GM11168 (cell line): ENCODE measurements around the gene ITGB2.

ENCODE experiments used
- in situ Hi-C: fragments of 300-500 bp; cut with MboI; formaldehyde crosslinking; loops from one replicate; pipeline ENCODE4 v1.12.0; 2022; ENCODE audit warnings: low sequenced_read_pairs; ENCODE audit not compliant: unreplicated experiment

Gene ITGB2

DNA sequence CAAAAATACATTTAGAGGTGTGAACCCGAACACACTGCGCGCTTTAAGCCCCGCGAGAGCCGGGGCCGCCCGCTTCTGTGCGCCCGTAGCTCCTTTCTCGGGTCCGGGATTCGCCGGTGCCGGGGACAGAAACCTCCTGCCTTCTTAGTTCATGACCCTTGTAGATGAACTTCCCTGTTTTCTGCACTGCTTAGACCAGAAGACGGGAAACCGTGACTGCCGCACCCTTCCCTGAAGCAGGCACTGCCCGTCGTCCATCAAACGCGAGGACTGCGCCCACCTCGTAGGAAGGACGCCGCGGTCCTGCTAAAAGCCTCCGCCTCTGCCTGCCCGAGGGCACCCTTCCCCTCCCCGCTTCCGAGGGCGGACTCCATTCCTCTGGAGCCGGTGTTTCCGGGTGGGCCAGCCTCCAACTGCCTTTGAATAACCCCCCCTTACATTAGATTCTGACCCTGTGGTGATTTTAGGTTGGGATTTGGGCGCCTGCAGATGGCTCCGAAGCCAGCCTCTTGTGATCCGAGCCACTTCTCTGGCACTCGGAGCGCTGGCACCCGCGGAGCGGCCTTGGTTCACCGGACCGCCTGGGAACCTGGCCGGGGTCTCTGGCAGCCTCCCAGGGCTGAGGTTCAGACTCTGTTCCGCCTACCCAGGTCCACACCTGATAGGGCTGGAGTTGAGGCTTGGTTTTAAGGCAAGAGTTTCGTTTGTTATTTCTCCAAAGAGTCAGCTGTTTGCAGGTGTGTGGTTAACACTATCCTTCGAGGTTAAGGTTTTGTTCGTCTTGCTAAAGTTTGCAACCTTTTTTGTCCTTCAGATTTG lies 46.0 kb downstream of the ITGB2 start:
- in situ Hi-C loops: no loop called here

DNA sequence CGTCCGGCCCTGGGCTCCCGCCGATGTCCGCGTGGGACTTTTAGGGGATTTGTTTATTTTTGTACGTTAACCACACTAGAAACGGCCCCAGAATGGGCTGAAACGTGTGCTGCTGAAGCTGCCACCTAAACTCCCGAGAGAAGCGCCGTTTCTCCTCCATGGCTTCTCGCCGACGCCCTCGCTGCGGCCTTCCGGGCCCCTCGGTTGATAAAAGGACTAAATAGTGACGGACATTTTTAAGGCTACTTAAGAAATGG lies 46.5 kb downstream of the ITGB2 start:
- in situ Hi-C loops: no loop called here

- in situ Hi-C loops: no loop called here
Observed at GRCh38 chr21:44873356-44874239, 47.1 kb downstream of the ITGB2 start, which contains the start of gene PTTG1IP. TSS of gene PTTG1IP (minus strand) at chr21:44873690. CDS start at chr21:44873616, 74 bp downstream.

- in situ Hi-C loops: no loop called here
Observed at GRCh38 chr21:44872649-44873355, 47.9 kb downstream of the ITGB2 start.

DNA sequence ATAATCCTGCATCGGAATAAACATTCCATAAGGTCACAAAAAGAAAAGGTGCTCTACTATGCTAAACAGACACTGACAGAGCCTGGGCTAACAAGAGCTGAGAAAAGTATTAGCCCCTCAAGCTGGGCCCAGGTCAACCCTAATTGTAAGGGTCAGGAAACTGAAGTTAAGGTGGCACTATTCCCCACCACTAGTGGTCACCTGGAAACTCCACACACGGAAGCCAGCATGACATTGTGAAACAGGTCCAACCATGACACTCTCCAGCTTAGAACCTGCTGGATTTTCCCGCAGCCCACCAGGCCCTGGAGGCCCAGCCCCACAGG lies 48.4 kb downstream of the ITGB2 start:
- in situ Hi-C loops: no loop called here

DNA sequence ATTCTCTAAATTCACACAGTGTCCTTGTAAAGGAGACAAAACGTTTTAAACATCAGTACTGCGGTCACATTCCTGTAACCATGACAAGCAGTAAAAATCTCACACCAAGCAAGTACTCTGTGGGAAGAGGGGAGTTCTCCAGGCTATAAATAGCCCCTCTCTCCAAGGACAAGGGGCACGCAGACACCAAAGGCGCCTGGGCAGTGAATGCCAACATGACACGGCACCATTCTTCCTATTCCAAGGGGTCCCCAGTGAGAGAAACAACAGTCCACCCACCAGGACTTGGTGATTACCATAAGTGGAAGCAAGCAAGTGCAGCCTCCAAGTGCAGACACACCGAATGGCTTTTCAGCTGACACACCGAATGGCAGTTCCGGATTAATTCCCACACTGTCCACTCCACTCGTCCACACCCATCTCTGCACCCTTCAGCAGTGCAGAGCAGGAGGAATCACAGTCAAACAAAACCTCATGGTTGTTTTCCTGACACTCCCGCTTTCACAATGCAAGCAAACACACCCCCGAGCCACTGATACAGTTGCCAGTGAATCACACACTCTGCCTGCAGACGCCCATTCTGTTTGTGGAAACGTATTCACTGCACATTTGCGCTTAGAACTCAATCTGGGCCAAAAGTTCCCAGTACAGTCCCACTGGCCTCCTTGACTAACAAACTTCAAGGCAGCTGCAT lies 49.0 kb downstream of the ITGB2 start:
- in situ Hi-C loops: no loop called here

DNA sequence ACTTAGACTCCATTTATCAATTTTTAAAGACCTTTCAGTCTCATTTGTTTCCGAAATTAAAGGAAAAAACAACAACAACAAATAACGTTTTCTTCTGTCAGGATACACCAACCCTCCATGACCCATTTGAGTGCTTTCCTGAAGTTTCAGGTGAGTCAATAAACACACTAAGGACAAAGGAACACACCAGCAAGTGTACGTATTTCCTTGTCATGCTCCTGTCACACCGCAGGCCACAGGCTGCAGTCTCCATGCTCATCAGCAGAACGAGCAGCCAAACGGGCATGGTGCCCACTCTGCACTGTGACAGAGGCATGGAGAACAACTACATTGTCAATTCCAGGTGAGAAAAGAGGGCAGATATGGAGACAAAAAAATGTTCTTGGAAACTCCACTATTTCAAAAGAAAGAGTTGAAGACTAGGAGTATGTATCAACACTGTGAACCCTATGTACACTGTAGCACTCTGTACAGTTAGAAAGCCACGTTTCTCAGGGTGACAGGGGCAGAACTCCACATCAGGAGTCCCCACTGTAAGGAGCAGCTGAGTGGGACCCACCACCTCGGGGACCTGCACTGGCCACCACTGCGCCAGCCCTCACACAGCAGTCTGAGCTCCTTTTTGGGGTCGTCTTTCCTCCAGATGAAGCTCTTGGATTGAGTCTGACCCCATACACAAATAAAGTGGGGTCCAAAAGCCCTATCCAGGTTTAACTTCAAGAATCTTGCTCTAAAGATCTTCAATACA lies 49.8 kb downstream of the ITGB2 start:
- in situ Hi-C loops: no loop called here

GRCh38 chr21:44869781-44870747 lies 50.6 kb downstream of the ITGB2 start:
- in situ Hi-C loops: no loop called here

DNA sequence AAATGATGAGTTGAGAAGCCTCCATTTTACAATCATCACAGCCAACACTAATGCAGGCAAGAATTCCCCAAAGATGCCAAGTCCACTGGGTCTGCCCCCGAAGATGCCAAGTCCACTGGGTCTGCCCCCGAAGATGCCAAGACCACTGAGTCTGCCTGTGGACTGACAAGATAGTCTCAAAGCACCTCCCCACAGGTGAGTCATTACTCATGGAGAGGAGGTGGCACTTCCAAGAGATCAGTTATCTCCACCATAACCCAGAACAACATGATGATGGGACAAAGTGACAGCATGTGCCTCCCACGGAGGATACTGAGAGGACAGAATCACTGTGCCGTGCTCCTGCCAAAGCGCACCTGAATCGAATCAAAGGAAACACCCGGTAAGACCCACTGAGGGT lies 52.0 kb downstream of the ITGB2 start:
- in situ Hi-C loops: no loop called here

DNA sequence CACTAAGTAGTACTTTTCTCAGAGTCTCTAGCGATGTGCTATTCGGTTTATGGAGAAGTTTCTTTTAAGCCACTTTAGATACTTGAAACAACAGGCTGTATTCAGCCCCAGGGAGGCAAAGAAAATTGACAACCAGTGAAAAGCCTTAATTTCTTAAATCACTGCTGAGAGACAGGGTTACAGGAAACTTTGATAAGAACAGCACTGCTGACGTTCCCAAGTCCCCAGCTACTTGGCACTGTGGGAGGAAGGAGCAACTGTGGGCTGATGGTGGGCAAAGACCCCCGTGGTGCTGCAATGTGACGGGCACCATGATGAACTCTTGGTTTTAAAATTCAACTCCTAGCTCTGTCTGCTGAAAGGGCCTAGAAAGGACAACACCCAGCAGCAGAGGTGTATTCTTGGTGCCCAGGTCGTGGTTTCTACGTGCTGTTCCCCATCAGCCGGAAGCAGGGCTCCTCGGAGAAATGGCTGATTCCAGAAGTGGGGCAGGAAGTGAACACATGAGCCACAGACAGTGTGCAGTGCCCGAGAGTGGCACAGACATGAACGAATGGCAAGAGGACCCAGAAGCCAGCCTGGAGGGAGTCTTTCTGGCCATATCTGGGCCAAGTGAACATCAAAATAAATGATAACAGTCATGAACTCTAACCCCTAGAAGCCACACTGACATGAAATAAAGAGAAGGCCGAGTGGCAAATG lies 52.5 kb downstream of the ITGB2 start:
- in situ Hi-C loops: no loop called here

- in situ Hi-C loops: no loop called here
Observed at GRCh38 chr21:44867464-44867863, 53.2 kb downstream of the ITGB2 start.

GRCh38 chr21:44866780-44867179 lies 53.9 kb downstream of the ITGB2 start:
- in situ Hi-C loops: no loop called here

DNA sequence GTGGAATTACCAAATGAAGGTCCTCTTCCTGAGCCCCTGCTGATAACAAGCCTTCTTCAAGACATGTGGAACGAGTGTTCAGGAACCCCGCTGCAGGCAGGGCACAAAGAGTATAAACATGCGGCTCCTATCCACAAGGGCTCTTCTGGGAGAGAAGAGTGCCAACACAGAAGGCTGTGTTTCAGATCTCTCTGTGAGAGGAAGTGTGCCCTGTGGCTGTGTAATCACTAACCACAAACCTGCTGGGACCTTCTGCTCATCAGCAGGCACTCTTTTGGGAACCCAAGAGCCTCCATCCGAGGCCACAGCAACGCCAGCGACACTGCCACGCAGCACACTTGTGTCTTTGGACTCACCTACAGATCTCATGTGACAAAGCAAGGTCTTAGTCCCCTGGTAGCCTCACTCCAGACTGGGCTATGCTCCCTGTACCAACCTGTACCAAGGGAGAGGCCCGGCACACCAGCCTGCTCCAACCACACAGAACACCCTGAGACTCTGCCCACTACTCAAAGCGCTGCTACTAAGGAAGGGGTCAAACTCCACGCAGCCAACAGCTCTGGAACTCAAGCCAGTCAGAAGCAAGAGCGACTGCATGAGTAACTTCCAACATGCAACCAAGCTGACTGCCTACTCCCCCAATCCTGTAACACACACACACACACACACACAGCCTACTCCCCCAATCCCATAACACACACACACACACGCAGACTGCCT lies 55.0 kb downstream of the ITGB2 start:
- in situ Hi-C loops: no loop called here

DNA sequence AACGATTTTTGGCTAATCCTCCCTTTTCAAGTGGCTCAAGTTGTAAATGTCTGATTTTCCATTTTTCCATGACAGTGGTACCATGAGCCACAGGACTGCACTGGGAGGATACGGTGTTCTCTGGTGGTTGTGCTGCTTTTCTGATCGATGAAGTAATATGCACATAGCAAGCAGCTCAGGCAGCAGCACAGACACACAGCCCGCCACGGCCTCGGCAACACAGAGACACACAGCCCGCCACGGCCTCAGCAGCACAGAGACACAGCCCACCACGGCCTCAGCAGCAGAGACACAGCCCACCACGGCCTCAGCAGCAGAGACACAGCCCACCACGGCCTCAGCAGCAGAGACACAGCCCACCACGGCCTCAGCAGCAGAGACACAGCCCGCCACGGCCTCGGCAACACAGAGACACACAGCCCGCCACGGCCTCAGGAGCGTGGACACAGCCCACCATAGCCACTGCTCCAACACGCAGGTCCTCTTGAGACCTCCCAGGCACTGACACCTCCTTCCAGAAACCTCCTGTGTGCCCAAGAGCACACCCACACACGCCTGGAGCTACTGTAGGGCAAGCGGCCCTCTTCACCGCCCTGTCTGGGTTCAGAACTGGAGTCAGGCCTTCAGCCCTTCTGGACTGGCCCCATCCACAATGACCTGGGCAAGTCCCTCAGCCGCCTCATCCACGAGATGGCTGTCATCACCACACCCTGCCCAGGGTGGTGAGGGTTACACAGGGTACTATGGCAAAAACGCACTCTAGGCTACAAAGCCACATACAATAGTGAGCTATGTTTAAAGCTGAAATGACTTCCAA lies 57.6 kb downstream of the ITGB2 start:
- in situ Hi-C loops: no loop called here

DNA sequence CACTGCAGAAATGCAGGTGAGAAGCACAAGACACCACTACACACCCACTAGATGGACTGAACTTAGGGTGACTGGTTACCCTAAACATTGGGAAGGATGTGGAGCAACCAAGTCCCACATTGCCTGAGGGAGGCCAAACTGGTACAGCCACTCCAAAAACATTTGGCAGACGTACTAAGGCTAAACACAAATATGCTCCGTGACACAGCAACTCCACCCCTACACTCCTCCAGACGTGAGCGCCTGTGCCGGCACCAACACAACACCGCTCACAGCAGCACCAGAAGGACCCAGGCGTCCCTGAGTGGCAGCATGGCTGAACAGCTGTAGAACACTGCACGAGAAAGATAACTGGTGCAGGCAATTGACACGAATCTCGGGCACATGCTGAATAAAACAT lies 61.9 kb downstream of the ITGB2 start:
- in situ Hi-C loops: no loop called here

GRCh38 chr21:44858291-44858690 lies 62.4 kb downstream of the ITGB2 start:
- in situ Hi-C loops: no loop called here
